Measurements from ENCODE around the gene PIM2.

- TF ChIP-seq CTCF (IDR thresholded peaks at IDR 0.05; ENCODE audit: low read length): no peak
- TF ChIP-seq EZH2 (IDR thresholded peaks at IDR 0.05; ENCODE audit: borderline replicate concordance, low read length): no peak
These were observed 38.6 kb upstream of the PIM2 start, which contains the start of gene OTUD5 for GRCh38 chrX:48957477-48957826.

Measured in OCI-LY1 (cell line).